Measurements from ENCODE around the gene ASCL4. TPM values are rescaled to one million over a fixed set of nuclear protein-coding genes. Genes with fewer than 3 reads are reported as not detected.

ASCL4 gene
- total and polyA plus RNA-seq, 2 of the 8 experiments (the other 6 are each of a cell fraction or from before 2014, with no cell fraction given): not detected

- TF ChIP-seq CTBP2 (IDR thresholded peaks at IDR 0.05; ENCODE audit: borderline replicate concordance, insufficient read depth, insufficient read length, low read length): no peak
- no peak for TF ChIP-seq TAF1 (IDR thresholded peaks at IDR 0.05; ENCODE audit: low read depth, low read length)
Observed at GRCh38 chr12:107807471-107808150, 33.1 kb downstream of the ASCL4 start (continued).

Measured in H1 (cell line).